Type B pancreatic cell (in vitro differentiated cells): ENCODE data around the gene CDAN1. TPM values are rescaled to one million over a fixed set of nuclear protein-coding genes. Genes with fewer than 3 reads are reported as not detected.
"Not testable (repeated sequence)": the region's sequence is repeated elsewhere in the genome, so short reads cannot be mapped to it uniquely, and the experiment has no call there.

Source experiments
- DNase-seq: peaks from one replicate; pipeline ENCODE4 v3.0.0; 2021; ENCODE audit warnings: mixed read lengths; ENCODE audit not compliant: unreplicated experiment; ENCODE audit errors: extremely low spot score
- H3K27ac Mint-ChIP-seq: 2 replicates; pipeline ENCODE4 v1.8.0; 2021; ENCODE audit warnings: mild to moderate bottlenecking, mixed read lengths
- H3K27me3 Mint-ChIP-seq: 2 replicates; pipeline ENCODE4 v1.8.0; 2021; ENCODE audit warnings: mixed read lengths
- H3K36me3 Mint-ChIP-seq: 2 replicates; pipeline ENCODE4 v1.8.0; 2021; ENCODE audit warnings: mixed read lengths
- H3K4me1 Mint-ChIP-seq: one replicate; pipeline ENCODE4 v1.8.0; 2021; ENCODE audit warnings: mixed read lengths; ENCODE audit not compliant: unreplicated experiment
- H3K4me3 Mint-ChIP-seq: 2 replicates; pipeline ENCODE4 v1.8.0; 2021; ENCODE audit warnings: mild to moderate bottlenecking, mixed read lengths
- H3K9me3 Mint-ChIP-seq: 2 replicates; pipeline ENCODE4 v1.8.0; 2021; ENCODE audit warnings: mixed read lengths
- total RNA-seq: library from RNA; stranded (reverse); gene quantifications from 2 replicates; pipeline ENCODE4 v1.2.1, GENCODE V29; 2021; ENCODE audit warnings: low replicate concordance
- TF ChIP-seq, protein P1 (sequence below): fragments of 200-600 bp; sonication (generic); conservative IDR thresholded peaks from 2 replicates; pipeline ENCODE4 v1.5.0; 2021; ENCODE audit warnings: antibody characterized with exemption, mild to moderate bottlenecking

The CDAN1 gene
- total RNA-seq, 1 donor from 2014 or later, result 37.2 TPM

DNA sequence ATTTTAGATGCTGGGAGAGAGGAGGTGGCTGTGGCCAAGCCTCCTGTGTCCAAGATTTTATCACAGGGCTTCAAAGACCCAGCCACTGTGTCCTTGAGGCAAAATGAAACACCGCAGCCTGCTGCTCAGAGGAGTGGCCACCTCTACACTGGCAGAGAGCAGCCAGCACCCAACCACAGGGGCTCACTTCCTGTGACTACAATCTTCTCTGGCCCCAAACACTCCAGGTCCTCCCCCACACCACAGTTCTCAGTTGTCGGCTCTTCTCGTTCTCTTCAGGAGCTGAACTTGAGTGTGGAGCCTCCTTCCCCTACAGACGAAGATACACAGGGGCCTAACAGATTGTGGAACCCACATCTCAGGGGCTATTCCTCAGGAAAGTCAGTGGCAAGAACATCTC lies 45.6 kb downstream of the CDAN1 start:
- Mint-ChIP-seq H3K27ac (peak overlapping the region; percentile 26), H3K36me3 (no peaks in the 10 kb centered on the region)

DNA sequence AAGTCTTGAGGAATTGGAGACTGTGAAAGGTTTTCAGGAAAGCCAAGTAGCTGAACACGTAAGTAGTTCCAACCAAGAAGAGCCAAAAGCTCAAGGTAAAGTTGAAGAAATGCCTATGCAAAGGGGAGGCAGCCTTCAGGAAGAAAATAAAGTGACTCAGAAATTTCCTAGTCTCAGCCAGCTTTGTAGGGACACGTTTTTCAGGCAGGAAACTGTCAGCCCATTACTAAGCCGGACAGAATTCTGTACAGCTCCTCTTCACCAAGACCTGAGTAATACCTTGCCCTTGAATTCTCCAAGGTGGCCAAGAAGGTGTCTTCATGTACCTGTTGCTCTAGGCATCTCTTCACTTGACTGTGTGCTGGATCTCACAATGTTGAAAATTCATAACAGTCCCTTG lies 48.6 kb downstream of the CDAN1 start:
- H3K27me3 Mint-ChIP-seq, result no peaks in the 10 kb centered on the region
- TF ChIP-seq, protein P1, sequence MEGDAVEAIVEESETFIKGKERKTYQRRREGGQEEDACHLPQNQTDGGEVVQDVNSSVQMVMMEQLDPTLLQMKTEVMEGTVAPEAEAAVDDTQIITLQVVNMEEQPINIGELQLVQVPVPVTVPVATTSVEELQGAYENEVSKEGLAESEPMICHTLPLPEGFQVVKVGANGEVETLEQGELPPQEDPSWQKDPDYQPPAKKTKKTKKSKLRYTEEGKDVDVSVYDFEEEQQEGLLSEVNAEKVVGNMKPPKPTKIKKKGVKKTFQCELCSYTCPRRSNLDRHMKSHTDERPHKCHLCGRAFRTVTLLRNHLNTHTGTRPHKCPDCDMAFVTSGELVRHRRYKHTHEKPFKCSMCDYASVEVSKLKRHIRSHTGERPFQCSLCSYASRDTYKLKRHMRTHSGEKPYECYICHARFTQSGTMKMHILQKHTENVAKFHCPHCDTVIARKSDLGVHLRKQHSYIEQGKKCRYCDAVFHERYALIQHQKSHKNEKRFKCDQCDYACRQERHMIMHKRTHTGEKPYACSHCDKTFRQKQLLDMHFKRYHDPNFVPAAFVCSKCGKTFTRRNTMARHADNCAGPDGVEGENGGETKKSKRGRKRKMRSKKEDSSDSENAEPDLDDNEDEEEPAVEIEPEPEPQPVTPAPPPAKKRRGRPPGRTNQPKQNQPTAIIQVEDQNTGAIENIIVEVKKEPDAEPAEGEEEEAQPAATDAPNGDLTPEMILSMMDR, result no peak

More for the DNA sequence above, 45.6 kb downstream of the CDAN1 start:
- Mint-ChIP-seq H3K4me1 (no peaks in the 10 kb centered on the region), H3K9me3 (no peaks in the 10 kb centered on the region), H3K27me3 (no peaks in the 10 kb centered on the region), H3K4me3 (no peak overlapping the region)
- DNase-seq, result no peak
- TF ChIP-seq, protein P1, result no peak

GRCh38 chr15:42687740-42688139 lies 49.2 kb downstream of the CDAN1 start:
- Mint-ChIP-seq H3K4me1 (no peaks in the 10 kb centered on the region), H3K36me3 (peaks cover 5% of the 10 kb centered on the region), H3K27ac (no peak overlapping the region), H3K9me3 (no peaks in the 10 kb centered on the region), H3K27me3 (no peaks in the 10 kb centered on the region), H3K4me3 (no peak overlapping the region)
- TF ChIP-seq, protein P1, result no peak
- DNase-seq, result no peak

More for the DNA sequence above, 48.6 kb downstream of the CDAN1 start:
- no peaks in the 10 kb centered on the region for H3K9me3 Mint-ChIP-seq
- H3K4me1 Mint-ChIP-seq, result no peaks in the 10 kb centered on the region
- DNase-seq, result no peak
- H3K27ac Mint-ChIP-seq, result no peak overlapping the region
- peaks cover 5% of the 10 kb centered on the region for H3K36me3 Mint-ChIP-seq
- no peak overlapping the region for H3K4me3 Mint-ChIP-seq

DNA sequence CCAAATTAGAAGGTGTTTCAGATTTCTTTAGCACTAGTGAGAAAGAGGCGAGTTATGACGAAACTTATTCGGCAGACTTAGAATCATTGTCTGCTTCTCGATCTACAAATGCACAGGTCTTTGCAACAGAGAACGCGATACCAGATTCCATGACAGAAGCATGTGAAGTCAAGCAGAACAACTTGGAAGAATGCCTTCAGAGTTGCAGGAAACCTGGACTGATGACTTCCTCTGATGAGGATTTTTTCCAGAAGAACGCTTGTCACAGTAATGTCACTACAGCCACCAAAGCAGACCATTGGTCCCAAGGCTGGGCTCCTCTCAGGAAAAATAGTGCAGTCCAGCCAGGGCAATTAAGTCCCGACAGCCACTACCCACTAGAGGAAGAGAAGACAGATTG lies 50.6 kb downstream of the CDAN1 start:
- no peaks in the 10 kb centered on the region for H3K9me3 Mint-ChIP-seq
- H3K4me1 Mint-ChIP-seq, result no peaks in the 10 kb centered on the region
- H3K27me3 Mint-ChIP-seq, result no peaks in the 10 kb centered on the region
- H3K36me3 Mint-ChIP-seq, result peaks cover 5% of the 10 kb centered on the region
- H3K4me3 Mint-ChIP-seq, result no peak overlapping the region
- H3K27ac Mint-ChIP-seq, result no peak overlapping the region
- TF ChIP-seq, protein P1, result no peak
- no peak for DNase-seq

DNA sequence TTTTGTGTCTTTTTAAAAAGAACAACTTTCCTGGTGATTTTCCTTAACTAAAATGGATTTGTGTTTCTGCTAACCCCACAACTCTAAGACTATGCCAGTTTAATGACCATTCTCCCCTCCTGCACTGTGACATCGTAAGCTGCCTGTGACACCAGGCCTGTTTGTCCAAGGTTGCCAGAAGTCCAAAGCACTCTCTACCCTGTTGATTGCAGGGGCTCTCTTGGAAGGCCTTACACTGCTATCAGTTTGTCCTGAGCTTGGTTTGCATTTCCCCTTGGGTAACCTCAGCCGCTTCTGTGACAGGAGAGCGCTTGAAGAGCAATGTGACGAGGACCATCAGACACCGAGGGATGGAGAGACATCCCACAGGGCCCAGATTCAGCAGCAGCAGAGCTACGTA lies 55.8 kb downstream of the CDAN1 start:
- no peak overlapping the region for H3K27ac Mint-ChIP-seq
- no peak overlapping the region for H3K4me3 Mint-ChIP-seq
- TF ChIP-seq, protein P1, result no peak
- no peaks in the 10 kb centered on the region for H3K27me3 Mint-ChIP-seq
- peaks cover 5% of the 10 kb centered on the region for H3K36me3 Mint-ChIP-seq
- H3K9me3 Mint-ChIP-seq, result no peaks in the 10 kb centered on the region
- no peaks in the 10 kb centered on the region for H3K4me1 Mint-ChIP-seq
- no peak for DNase-seq

GRCh38 chr15:42680142-42680482 lies 56.8 kb downstream of the CDAN1 start:
- not testable (repeated sequence) for H3K36me3 Mint-ChIP-seq, H3K27me3 Mint-ChIP-seq, H3K4me3 Mint-ChIP-seq, H3K27ac Mint-ChIP-seq, H3K9me3 Mint-ChIP-seq, H3K4me1 Mint-ChIP-seq, DNase-seq
